AG04450 (cell line): ENCODE results near the gene IMMP2L. TPM values are rescaled to one million over a fixed set of nuclear protein-coding genes. Genes with fewer than 3 reads are reported as not detected.
"Not testable (repeated sequence)": the region's sequence is repeated elsewhere in the genome, so short reads cannot be mapped to it uniquely, and the experiment has no call there.

Source experiments
- CTCF ChIA-PET: fragments of 300-600, 350-600 bp; formaldehyde crosslinking; extraction: SDS; loops from one replicate; lab custom pipeline; 2022; ENCODE audit warnings: antibody characterized with exemption, inconsistent platforms; lab: Charles Lee
- POLR2A ChIA-PET: fragments of 350-600 bp; formaldehyde crosslinking; extraction: SDS; loops from one replicate; lab custom pipeline; 2021; ENCODE audit warnings: antibody characterized with exemption, inconsistent platforms; lab: Yijun Ruan, JAX
- DNase-seq: peaks from one replicate; pipeline ENCODE4 v3.0.0-alpha.2; 2011; ENCODE audit warnings: low read depth, low spot score
- H3K27ac ChIP-seq: one replicate; pipeline ENCODE4 v1.5.1; 2012; ENCODE audit warnings: low read depth, low read length, control low read depth
- H3K27me3 ChIP-seq: one replicate; pipeline ENCODE4 v1.6.0; 2012; ENCODE audit warnings: low read length; ENCODE audit not compliant: control insufficient read depth, insufficient read depth
- H3K4me3 ChIP-seq: 2 replicates; pipeline ENCODE4 v1.5.1; 2011; ENCODE audit warnings: mild to moderate bottlenecking, low read depth, low read length, control low read depth
- H3K9me3 ChIP-seq: 2 replicates; pipeline ENCODE4 v1.5.1; 2012; ENCODE audit warnings: low read length; ENCODE audit not compliant: control insufficient read depth, insufficient read depth
- polyA plus RNA-seq: library from polyadenylated mRNA; depleted of rRNA; stranded (reverse); fragments of >200 nt; gene quantifications from 2 replicates; pipeline ENCODE4 v1.2.3, GENCODE V29; 2011
- TF ChIP-seq, protein P1 (sequence below): IDR thresholded peaks from 2 replicates; pipeline ENCODE4 v1.5.1; 2011; ENCODE audit warnings: low read depth, low read length, control low read depth, inconsistent platforms

IMMP2L gene
- polyA plus RNA-seq, 1 experiment: 8.0 TPM

DNA sequence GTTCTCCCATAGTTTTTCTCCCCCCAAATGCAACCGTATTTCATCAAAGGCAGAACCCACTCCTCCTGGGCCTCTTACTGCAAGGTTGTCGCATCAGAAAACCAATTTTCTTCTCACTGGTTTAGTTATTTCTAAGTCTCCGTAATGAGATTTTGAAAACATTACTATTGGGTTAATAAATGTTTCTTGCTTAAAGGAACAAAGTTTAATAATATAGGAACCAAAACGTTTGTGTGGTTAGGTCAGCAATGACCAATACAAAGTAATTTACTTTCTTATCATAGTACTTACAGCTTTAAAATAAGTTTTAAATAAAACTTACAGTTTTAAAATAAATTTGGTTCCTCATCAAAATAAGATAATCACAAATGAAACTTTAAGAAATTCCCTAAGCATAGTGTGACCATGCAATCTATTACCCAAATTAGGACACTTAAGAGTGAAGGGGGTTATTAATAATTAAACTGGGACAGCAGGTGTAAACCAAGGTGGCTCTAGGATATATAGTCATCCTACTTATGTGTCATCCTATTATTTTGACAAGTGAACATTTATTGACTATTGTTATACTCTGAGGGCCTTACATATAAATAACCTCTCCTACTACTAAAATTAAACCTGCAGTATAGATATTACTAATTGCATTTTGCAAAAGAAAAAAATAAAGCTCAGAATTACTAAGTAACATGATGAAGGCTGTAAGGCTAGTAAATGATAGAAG, 886.7 kb downstream of the IMMP2L start:
- Histone ChIP-seq H3K27ac (no peak overlapping the region), H3K27me3 (no peaks in the 10 kb centered on the region), H3K4me3 (no peak overlapping the region), H3K9me3 (peaks cover 8% of the 10 kb centered on the region)
- TF ChIP-seq, protein P1, sequence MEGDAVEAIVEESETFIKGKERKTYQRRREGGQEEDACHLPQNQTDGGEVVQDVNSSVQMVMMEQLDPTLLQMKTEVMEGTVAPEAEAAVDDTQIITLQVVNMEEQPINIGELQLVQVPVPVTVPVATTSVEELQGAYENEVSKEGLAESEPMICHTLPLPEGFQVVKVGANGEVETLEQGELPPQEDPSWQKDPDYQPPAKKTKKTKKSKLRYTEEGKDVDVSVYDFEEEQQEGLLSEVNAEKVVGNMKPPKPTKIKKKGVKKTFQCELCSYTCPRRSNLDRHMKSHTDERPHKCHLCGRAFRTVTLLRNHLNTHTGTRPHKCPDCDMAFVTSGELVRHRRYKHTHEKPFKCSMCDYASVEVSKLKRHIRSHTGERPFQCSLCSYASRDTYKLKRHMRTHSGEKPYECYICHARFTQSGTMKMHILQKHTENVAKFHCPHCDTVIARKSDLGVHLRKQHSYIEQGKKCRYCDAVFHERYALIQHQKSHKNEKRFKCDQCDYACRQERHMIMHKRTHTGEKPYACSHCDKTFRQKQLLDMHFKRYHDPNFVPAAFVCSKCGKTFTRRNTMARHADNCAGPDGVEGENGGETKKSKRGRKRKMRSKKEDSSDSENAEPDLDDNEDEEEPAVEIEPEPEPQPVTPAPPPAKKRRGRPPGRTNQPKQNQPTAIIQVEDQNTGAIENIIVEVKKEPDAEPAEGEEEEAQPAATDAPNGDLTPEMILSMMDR: no peak
- POLR2A ChIA-PET: no interaction called here
- no peak for DNase-seq
- CTCF ChIA-PET: no interaction called here

GRCh38 chr7:110673148-110673547, 889.1 kb downstream of the IMMP2L start:
- H3K9me3 ChIP-seq: peaks cover 8% of the 10 kb centered on the region
- DNase-seq: no peak
- ChIA-PET POLR2A (no interaction called here), CTCF (no interaction called here)
- H3K4me3 ChIP-seq: no peak overlapping the region
- no peaks in the 10 kb centered on the region for H3K27me3 ChIP-seq
- no peak overlapping the region for H3K27ac ChIP-seq
- TF ChIP-seq, protein P1: no peak

- DNase-seq: no peak
- Histone ChIP-seq H3K27me3 (no peaks in the 10 kb centered on the region), H3K4me3 (no peak overlapping the region), H3K9me3 (peaks cover 8% of the 10 kb centered on the region), H3K27ac (no peak overlapping the region)
- ChIA-PET CTCF (no interaction called here), POLR2A (no interaction called here)
- TF ChIP-seq, protein P1: no peak
Observed at GRCh38 chr7:110669410-110669809, 892.9 kb downstream of the IMMP2L start.

DNA sequence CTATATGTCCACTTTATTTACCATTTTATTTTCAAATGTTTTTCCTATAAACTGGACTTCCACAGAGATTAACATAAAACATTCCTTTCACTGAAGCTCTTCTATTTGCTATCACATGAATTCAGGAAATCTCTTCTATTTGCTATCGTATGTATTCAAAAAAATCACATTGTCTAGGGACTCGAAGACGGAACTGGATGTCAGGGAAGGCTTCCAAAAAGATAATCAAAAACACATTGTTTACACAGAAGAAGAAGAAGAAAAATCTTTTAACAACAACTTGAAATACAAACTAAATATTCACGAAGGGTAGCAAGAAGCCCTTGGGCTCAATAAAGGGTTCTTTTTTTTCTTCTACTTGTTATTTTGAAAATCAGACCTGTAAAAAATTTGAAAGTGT, 897.5 kb downstream of the IMMP2L start:
- ChIA-PET POLR2A (no interaction called here), CTCF (no interaction called here)
- TF ChIP-seq, protein P1: no peak
- DNase-seq: no peak
- Histone ChIP-seq H3K9me3 (peaks cover 8% of the 10 kb centered on the region), H3K27me3 (no peaks in the 10 kb centered on the region), H3K4me3 (no peak overlapping the region), H3K27ac (no peak overlapping the region)

DNA sequence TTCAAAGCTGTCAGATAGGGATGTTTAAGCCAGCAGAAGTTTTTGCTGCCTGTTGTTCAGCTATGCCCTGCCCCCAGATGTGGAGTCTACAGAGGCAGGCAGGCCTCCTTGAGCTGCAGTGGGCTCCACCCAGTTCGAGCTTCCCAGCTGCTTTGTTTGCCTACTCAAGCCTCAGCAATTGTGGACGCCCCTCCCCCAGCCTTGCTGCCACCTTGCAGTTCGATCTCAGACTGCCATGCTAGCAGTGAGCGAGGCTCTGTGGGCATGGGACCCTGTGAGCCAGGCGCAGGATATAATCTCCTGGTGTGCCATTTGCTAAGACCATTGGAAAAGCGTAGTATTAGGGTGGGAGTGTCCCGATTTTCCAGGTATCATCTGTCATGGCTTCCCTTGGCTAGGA, 901.7 kb downstream of the IMMP2L start:
- H3K27ac ChIP-seq, DNase-seq, H3K27me3 ChIP-seq, POLR2A ChIA-PET, H3K4me3 ChIP-seq, CTCF ChIA-PET, H3K9me3 ChIP-seq: not testable (repeated sequence)
